Body of pancreas (tissue), 4 donors: ENCODE results near the gene MMP23B. TPM values are rescaled to one million over a fixed set of nuclear protein-coding genes. Genes with fewer than 3 reads are reported as not detected.

Experiments used
- ATAC-seq: fragments of 150-250 bp; one replicate; pipeline ENCODE4 v1.9.1; 2016
- DNase-seq, 4 donors: peaks; one replicate each; pipeline ENCODE4 v3.0.0-alpha.2; 2019
- H3K27ac ChIP-seq, 4 donors: fragments of 200-600 bp; sonication (generic); 1 replicate in 3 of 4; 2 replicates in 1 of 4; pipeline versions ENCODE4 v1.5.1 to v1.6.1; 2016 to 2019; ENCODE audit warnings: mild to moderate bottlenecking in 1 of 4, mixed read lengths in 1 of 4, moderate library complexity in 1 of 4
- H3K27me3 ChIP-seq, 2 donors: fragments of 200-600 bp; sonication (generic); one replicate each; pipeline ENCODE4 v1.6.0; 2016; ENCODE audit warnings: mild to moderate bottlenecking in 1 of 2
- H3K36me3 ChIP-seq, 2 donors: fragments of 200-600 bp; sonication (generic); replicated peaks in 1 of 2; 2 replicates each; pipeline ENCODE4 v1.5.1; 2016; ENCODE audit warnings: low read depth in 2 of 2; ENCODE audit not compliant: insufficient read depth in 1 of 2
- H3K4me1 ChIP-seq: fragments of 200-600 bp; sonication (generic); one replicate; pipeline ENCODE4 v1.6.0; 2016
- H3K4me3 ChIP-seq, 2 donors: fragments of 200-600 bp; sonication (generic); 1 replicate in 1 of 2; 2 replicates in 1 of 2; pipeline ENCODE4 v1.5.1; 2016 to 2019
- H3K9me3 ChIP-seq, 3 donors: fragments of 200-600 bp; sonication (generic); 1 replicate in 2 of 3; 2 replicates in 1 of 3; pipeline ENCODE4 v1.5.1; 2016
- POLR2A ChIP-seq, 3 donors: fragments of 450-650 bp; IDR thresholded peaks; one replicate each; pipeline ENCODE4 v1.6.1; 2016; ENCODE audit warnings: antibody characterized with exemption in 3 of 3, mild to moderate bottlenecking in 2 of 3
- WGBS, 2 donors: methylation state at CpG; one replicate each; pipeline ENCODE4 v1.1.5; 2017; 5-methylcytosine and 5-hydroxymethylcytosine counted together
- intact Hi-C: fragments of 100-400 bp; cut with DNase I; formaldehyde crosslinking; loops from one replicate; pipeline ENCODE4 v1.15.1; 2023
- total RNA-seq, 2 donors: library from RNA; depleted of rRNA; stranded (reverse); fragments of >200 nt; gene quantifications; one replicate each; pipeline ENCODE4 v1.1.0, GENCODE V29; 2016
- TF ChIP-seq, protein P1 (sequence below), 7 experiments: fragments of 450-650 bp in 4 of 7; fragments of 200-600 bp in 3 of 7; sonication (generic) in 3 of 7; IDR thresholded peaks; one replicate each; pipeline ENCODE4 v1.5.1; 2016 to 2019; ENCODE audit warnings: antibody characterized with exemption in 7 of 7

MMP23B gene
- total RNA-seq, 2 donors from 2014 or later = 0.99 to 1.8 TPM

DNA sequence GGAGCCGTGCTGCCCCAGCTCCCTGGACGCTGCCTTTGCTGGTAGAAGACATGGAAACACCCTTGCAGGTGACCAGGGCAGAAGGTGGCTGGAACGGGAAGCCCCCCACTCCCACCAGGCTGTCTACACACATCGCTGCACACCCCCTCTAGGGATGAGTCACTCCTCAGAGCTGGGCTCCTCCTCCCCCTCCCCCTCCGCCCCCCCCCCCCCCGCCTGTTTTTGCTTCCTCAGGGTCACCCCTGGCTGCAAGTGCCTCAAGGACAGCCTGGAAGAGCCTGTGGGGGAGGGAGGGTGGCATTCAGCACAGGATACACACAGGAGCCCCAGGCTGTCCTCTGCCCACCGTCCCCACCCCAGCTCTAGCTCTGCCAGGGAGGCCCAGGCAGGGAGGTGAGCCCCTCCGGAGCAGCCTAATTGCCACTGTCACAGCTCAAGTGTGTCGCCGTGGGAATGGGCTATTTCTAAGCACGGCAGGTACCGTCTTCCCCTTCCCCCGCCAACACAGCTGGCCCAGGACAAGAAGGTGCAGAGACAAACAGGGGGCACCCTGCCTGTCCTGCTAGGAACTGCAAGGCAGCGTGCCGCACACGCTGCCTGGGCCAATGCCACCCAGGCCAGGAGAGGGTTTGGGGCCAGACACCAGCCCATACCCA, 34.6 kb upstream of the MMP23B start:
- TF ChIP-seq, protein P1, sequence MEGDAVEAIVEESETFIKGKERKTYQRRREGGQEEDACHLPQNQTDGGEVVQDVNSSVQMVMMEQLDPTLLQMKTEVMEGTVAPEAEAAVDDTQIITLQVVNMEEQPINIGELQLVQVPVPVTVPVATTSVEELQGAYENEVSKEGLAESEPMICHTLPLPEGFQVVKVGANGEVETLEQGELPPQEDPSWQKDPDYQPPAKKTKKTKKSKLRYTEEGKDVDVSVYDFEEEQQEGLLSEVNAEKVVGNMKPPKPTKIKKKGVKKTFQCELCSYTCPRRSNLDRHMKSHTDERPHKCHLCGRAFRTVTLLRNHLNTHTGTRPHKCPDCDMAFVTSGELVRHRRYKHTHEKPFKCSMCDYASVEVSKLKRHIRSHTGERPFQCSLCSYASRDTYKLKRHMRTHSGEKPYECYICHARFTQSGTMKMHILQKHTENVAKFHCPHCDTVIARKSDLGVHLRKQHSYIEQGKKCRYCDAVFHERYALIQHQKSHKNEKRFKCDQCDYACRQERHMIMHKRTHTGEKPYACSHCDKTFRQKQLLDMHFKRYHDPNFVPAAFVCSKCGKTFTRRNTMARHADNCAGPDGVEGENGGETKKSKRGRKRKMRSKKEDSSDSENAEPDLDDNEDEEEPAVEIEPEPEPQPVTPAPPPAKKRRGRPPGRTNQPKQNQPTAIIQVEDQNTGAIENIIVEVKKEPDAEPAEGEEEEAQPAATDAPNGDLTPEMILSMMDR (IDR thresholded peaks at IDR 0.05) = peak in 5 of 7 experiments; percentile 15 to 38 (median 32)
- no peak for TF ChIP-seq POLR2A (IDR thresholded peaks at IDR 0.05)
- ATAC-seq (peak; percentile 41), DNase-seq (peak in 2 of 4 donors; percentile 33 to 47)
- intact Hi-C loops = no loop called here
- WGBS, 2 donors = 0 to 25% methylated on average over 2 to 13 of the region's 16 CpGs
- Histone ChIP-seq H3K9me3 (no peaks in the 10 kb centered on the region), H3K4me1 (peaks cover 26% of the 10 kb centered on the region), H3K36me3 (no peaks in the 10 kb centered on the region), H3K27ac (no peak overlapping the region), H3K27me3 (no peaks in the 10 kb centered on the region), H3K4me3 (no peak overlapping the region)

DNA sequence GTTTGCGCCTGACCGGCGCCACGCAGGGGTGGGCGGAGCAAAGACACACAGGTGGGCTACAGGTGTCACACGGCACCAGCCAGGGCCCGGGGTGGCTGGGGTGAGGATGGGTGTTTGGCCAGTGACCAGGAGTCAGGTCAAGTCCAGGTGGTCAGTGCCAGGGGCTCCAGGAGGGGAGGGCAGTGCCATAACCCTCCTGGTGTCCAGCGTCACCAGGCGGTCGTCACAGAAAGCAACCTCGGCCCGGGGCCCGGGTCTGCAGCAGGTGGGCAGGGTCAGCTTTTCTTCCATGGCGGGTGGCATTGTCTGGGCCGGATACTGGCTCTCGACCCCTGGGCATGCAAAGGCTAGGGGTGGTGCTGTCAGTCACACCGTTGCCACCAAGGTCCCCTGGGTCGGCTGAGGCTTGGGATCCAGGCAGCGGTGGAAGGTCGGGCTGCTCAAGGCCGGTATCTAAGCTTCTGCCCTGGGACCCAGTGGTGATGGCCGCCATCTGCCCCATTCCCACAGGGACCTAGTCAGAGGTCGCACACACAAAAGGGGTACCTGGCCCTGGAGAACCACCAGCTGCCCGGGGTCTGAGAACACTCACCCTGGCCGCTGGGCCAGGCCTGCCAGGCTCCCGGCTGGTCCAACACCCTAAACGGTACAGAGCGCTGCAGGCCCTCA, 33.8 kb upstream of the MMP23B start:
- H3K36me3 ChIP-seq = no peaks in the 10 kb centered on the region
- peak; percentile 3 for ATAC-seq
- no peak overlapping the region for H3K27ac ChIP-seq
- intact Hi-C loops = no loop called here
- peak in 1 of 4 donors; percentile 15 for DNase-seq
- 60% methylated on average over 28 of the region's 28 CpGs; no CpG with 5 or more reads in 1 of the 2 donors for WGBS, 2 donors
- peaks cover 26% of the 10 kb centered on the region for H3K4me1 ChIP-seq
- TF ChIP-seq POLR2A (IDR thresholded peaks at IDR 0.05) = no peak
- TF ChIP-seq, protein P1 (IDR thresholded peaks at IDR 0.05) = no peak
- H3K9me3 ChIP-seq = no peaks in the 10 kb centered on the region
- no peaks in the 10 kb centered on the region for H3K27me3 ChIP-seq
- no peak overlapping the region for H3K4me3 ChIP-seq

DNA sequence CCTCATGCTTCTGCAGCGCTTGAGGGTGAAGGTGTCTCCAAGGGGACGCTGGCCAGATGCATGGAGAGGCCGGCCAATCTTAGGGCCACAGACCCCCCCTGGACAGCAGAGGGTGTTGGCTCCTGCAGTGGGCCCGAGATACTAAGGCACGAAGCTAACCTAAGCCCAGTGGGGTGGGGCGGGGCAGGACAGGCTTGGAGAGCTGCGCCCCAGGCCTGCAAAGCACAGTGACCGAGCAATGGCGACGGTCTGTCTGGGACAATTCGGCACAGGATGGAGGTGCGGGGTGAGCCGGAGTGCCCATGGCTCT, 33.3 kb upstream of the MMP23B start:
- no peak for DNase-seq
- 92 to 100% methylated on average over 8 to 13 of the region's 13 CpGs for WGBS, 2 donors

DNA sequence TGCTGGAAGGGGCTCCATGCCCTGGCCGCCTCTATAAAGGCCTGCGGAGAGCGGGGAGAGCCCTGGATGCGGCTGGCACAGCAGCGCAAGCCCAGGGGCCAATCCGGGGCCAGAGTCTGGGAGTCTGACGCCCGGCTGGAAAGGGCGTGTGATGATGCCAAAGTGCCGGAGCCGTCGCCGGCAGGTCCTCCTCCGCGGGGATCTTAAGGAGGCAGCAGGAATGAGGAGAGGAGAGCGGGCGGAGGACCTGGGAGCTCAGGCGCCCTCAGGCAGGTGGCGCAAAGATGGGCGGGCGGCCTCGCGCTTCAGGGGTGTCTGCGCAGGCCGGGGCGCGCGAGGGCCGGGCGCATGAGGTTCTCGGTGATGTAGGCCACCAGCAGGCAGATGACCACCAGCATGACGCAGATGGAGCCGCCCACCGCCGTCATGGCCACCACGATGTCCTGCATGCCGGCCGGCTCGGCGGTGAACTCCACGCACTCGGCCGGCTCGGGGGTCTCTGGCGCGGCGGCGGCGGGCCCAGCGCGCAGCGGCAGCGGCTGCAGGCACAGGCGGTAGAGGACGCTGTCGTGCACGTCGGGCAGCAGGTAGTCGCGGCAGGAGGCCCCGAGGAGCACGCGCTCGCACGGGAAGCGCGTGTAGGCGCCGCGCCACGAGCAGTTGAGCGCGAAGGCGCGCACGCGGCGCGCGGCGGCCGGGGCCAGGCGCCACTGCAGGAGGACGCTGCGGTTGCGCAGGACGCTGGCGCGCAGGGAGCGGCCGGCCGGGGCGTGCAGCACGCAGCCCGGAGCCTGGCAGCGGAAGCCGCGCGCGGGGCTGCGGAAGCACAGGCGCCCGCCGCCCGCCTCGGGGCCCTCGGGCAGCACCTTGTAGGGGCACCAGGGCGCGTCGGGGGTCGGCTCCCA, 32.7 kb upstream of the MMP23B start:
- Histone ChIP-seq H3K4me3 (no peak overlapping the region), H3K27ac (no peak overlapping the region), H3K4me1 (peaks cover 26% of the 10 kb centered on the region), H3K27me3 (no peaks in the 10 kb centered on the region), H3K9me3 (no peaks in the 10 kb centered on the region), H3K36me3 (no peaks in the 10 kb centered on the region)
- no peak for TF ChIP-seq POLR2A (IDR thresholded peaks at IDR 0.05)
- TF ChIP-seq, protein P1 (IDR thresholded peaks at IDR 0.05) = no peak
- DNase-seq (peak in 1 of 4 donors; percentile 16), ATAC-seq (peak; percentile 25)
- intact Hi-C loops = no loop called here
- 37 to 40% methylated on average over 44 to 64 of the region's 111 CpGs for WGBS, 2 donors

More for the DNA sequence above, 33.3 kb upstream of the MMP23B start:
- TF ChIP-seq, protein P1 (IDR thresholded peaks at IDR 0.05) = no peak
- no peak for TF ChIP-seq POLR2A (IDR thresholded peaks at IDR 0.05)
- ATAC-seq = no peak
- Histone ChIP-seq H3K27ac (no peak overlapping the region), H3K9me3 (no peaks in the 10 kb centered on the region), H3K36me3 (no peaks in the 10 kb centered on the region), H3K4me1 (peaks cover 26% of the 10 kb centered on the region), H3K27me3 (no peaks in the 10 kb centered on the region), H3K4me3 (no peak overlapping the region)
- intact Hi-C loops = no loop called here
